Activated T-cell treated with anti-CD3 and anti-CD28 coated beads, Interleukin-2, amount 50 U/mL, for 4 hours (primary cell): ENCODE results near the gene TRMU. TPM values are rescaled to one million over a fixed set of nuclear protein-coding genes. Genes with fewer than 3 reads are reported as not detected.

Experiments
- ATAC-seq, 2 donors: fragments of 200-7000 bp; cut with Tn5 transposase; one replicate each; pipeline ENCODE4 v1.10.0; 2021
- DNase-seq: peaks from one replicate; pipeline ENCODE4 v3.0.0-alpha.2; 2020
- H3K27me3 Mint-ChIP-seq: one replicate; pipeline ENCODE4 v1.8.0; 2021; ENCODE audit warnings: low read depth, mixed read lengths
- H3K36me3 Mint-ChIP-seq: one replicate; pipeline ENCODE4 v1.8.0; 2022; ENCODE audit warnings: mixed read lengths; ENCODE audit not compliant: insufficient read depth
- H3K4me1 Mint-ChIP-seq: one replicate; pipeline ENCODE4 v1.8.0; 2021; ENCODE audit warnings: low read depth, mixed read lengths
- H3K4me3 Mint-ChIP-seq: one replicate; pipeline ENCODE4 v1.8.0; 2021; ENCODE audit warnings: mild to moderate bottlenecking, moderate library complexity, mixed read lengths
- H3K9me3 Mint-ChIP-seq: one replicate; pipeline ENCODE4 v1.8.0; 2021; ENCODE audit warnings: mixed read lengths
- total RNA-seq, 3 donors: library from RNA; stranded (reverse); gene quantifications; one replicate each; pipeline ENCODE4 v1.2.1, GENCODE V29; 2021

TRMU gene
- total RNA-seq, 3 donors from 2014 or later: 62.5 to 69.0 (median 66.6) TPM

GRCh38 chr22:46353483-46354105 lies 18.1 kb downstream of the TRMU start:
- Mint-ChIP-seq H3K4me3 (no peak overlapping the region), H3K4me1 (no peaks in the 10 kb centered on the region), H3K36me3 (peaks cover 39% of the 10 kb centered on the region), H3K27me3 (no peaks in the 10 kb centered on the region), H3K9me3 (no peaks in the 10 kb centered on the region)
- DNase-seq (no peak), ATAC-seq (no peak)

GRCh38 chr22:46354176-46354992 lies 18.9 kb downstream of the TRMU start:
- Mint-ChIP-seq H3K27me3 (no peaks in the 10 kb centered on the region), H3K9me3 (no peaks in the 10 kb centered on the region), H3K36me3 (peaks cover 38% of the 10 kb centered on the region), H3K4me1 (no peaks in the 10 kb centered on the region), H3K4me3 (no peak overlapping the region)
- DNase-seq (no peak), ATAC-seq (no peak)

GRCh38 chr22:46354993-46355305 lies 19.4 kb downstream of the TRMU start:
- Mint-ChIP-seq H3K4me1 (no peaks in the 10 kb centered on the region), H3K4me3 (no peak overlapping the region), H3K9me3 (no peaks in the 10 kb centered on the region), H3K27me3 (no peaks in the 10 kb centered on the region), H3K36me3 (peaks cover 35% of the 10 kb centered on the region)
- DNase-seq: no peak
- ATAC-seq: no peak

GRCh38 chr22:46355369-46355995 lies 20.0 kb downstream of the TRMU start:
- Mint-ChIP-seq H3K4me3 (no peak overlapping the region), H3K4me1 (no peaks in the 10 kb centered on the region), H3K27me3 (no peaks in the 10 kb centered on the region), H3K36me3 (peaks cover 36% of the 10 kb centered on the region), H3K9me3 (no peaks in the 10 kb centered on the region)
- DNase-seq (peak; percentile 57), ATAC-seq (peak; percentile 67 to 69)

GRCh38 chr22:46355996-46356471 lies 20.5 kb downstream of the TRMU start:
- ATAC-seq (no peak), DNase-seq (no peak)
- Mint-ChIP-seq H3K36me3 (peaks cover 30% of the 10 kb centered on the region), H3K4me3 (no peak overlapping the region), H3K4me1 (no peaks in the 10 kb centered on the region), H3K9me3 (no peaks in the 10 kb centered on the region), H3K27me3 (no peaks in the 10 kb centered on the region)

GRCh38 chr22:46356496-46357480 lies 21.3 kb downstream of the TRMU start:
- Mint-ChIP-seq H3K4me1 (no peaks in the 10 kb centered on the region), H3K36me3 (peaks cover 29% of the 10 kb centered on the region), H3K4me3 (no peak overlapping the region), H3K9me3 (no peaks in the 10 kb centered on the region), H3K27me3 (no peaks in the 10 kb centered on the region)
- no peak for ATAC-seq
- no peak for DNase-seq

GRCh38 chr22:46357711-46358520 lies 22.4 kb downstream of the TRMU start:
- DNase-seq: no peak
- no peaks in the 10 kb centered on the region for H3K9me3 Mint-ChIP-seq

GRCh38 chr22:46358766-46359165 lies 23.3 kb downstream of the TRMU start:
- no peak for ATAC-seq
- Mint-ChIP-seq H3K27me3 (peaks cover 3% of the 10 kb centered on the region), H3K36me3 (peaks cover 21% of the 10 kb centered on the region), H3K9me3 (no peaks in the 10 kb centered on the region), H3K4me3 (no peak overlapping the region), H3K4me1 (peaks cover 4% of the 10 kb centered on the region)
- no peak for DNase-seq

More at GRCh38 chr22:46357711-46358520, 22.4 kb downstream of the TRMU start:
- Mint-ChIP-seq H3K27me3 (peaks cover 1% of the 10 kb centered on the region), H3K4me1 (peaks cover 4% of the 10 kb centered on the region), H3K36me3 (peaks cover 24% of the 10 kb centered on the region), H3K4me3 (no peak overlapping the region)
- ATAC-seq: no peak

- peaks cover 3% of the 10 kb centered on the region for H3K27me3 Mint-ChIP-seq
- H3K4me1 Mint-ChIP-seq: peaks cover 4% of the 10 kb centered on the region
- ATAC-seq: no peak
- peaks cover 19% of the 10 kb centered on the region for H3K36me3 Mint-ChIP-seq
- H3K9me3 Mint-ChIP-seq: no peaks in the 10 kb centered on the region
- H3K4me3 Mint-ChIP-seq: no peak overlapping the region
- DNase-seq: no peak
These were observed 23.8 kb downstream of the TRMU start for GRCh38 chr22:46359362-46359761.

- H3K4me1 Mint-ChIP-seq: peaks cover 4% of the 10 kb centered on the region
- no peak for ATAC-seq
- no peak for DNase-seq
- no peaks in the 10 kb centered on the region for H3K9me3 Mint-ChIP-seq
- H3K4me3 Mint-ChIP-seq: no peak overlapping the region
- peaks cover 3% of the 10 kb centered on the region for H3K27me3 Mint-ChIP-seq
- H3K36me3 Mint-ChIP-seq: peaks cover 19% of the 10 kb centered on the region
These were observed 24.6 kb downstream of the TRMU start for GRCh38 chr22:46360097-46360496.

- Mint-ChIP-seq H3K4me1 (peaks cover 4% of the 10 kb centered on the region), H3K9me3 (no peaks in the 10 kb centered on the region), H3K27me3 (peaks cover 3% of the 10 kb centered on the region), H3K36me3 (peaks cover 14% of the 10 kb centered on the region), H3K4me3 (no peak overlapping the region)
- ATAC-seq (no peak), DNase-seq (no peak)
These were observed 25.4 kb downstream of the TRMU start for GRCh38 chr22:46360891-46361290.

- Mint-ChIP-seq H3K36me3 (peaks cover 14% of the 10 kb centered on the region), H3K27me3 (peaks cover 3% of the 10 kb centered on the region), H3K9me3 (no peaks in the 10 kb centered on the region), H3K4me3 (no peak overlapping the region), H3K4me1 (peaks cover 4% of the 10 kb centered on the region)
- ATAC-seq (no peak), DNase-seq (no peak)
These were observed 26.3 kb downstream of the TRMU start for GRCh38 chr22:46361826-46362202.

GRCh38 chr22:46362203-46362933 lies 26.9 kb downstream of the TRMU start:
- H3K9me3 Mint-ChIP-seq: no peaks in the 10 kb centered on the region

More at GRCh38 chr22:46362203-46362933, 26.9 kb downstream of the TRMU start:
- ATAC-seq: no peak
- Mint-ChIP-seq H3K4me3 (no peak overlapping the region), H3K36me3 (peaks cover 12% of the 10 kb centered on the region), H3K4me1 (peaks cover 4% of the 10 kb centered on the region), H3K27me3 (peaks cover 3% of the 10 kb centered on the region)
- DNase-seq: no peak
